Esophagus muscularis mucosa (tissue), 4 donors: ENCODE measurements around the gene SLC25A6. TPM values are rescaled to one million over a fixed set of nuclear protein-coding genes. Genes with fewer than 3 reads are reported as not detected.

Experiments
- DNase-seq: peaks from one replicate; pipeline ENCODE4 v3.0.0-alpha.2; 2017; ENCODE audit errors: extremely low spot score
- H3K27ac ChIP-seq, 4 donors: fragments of 200-600 bp; sonication (generic); replicated peaks in 1 of 4; 1 replicate in 3 of 4; 2 replicates in 1 of 4; pipeline ENCODE4 v1.5.1; 2016 to 2019; ENCODE audit warnings: mild to moderate bottlenecking in 1 of 4
- H3K27me3 ChIP-seq, 4 donors: fragments of 200-600 bp; sonication (generic); one replicate each; pipeline versions ENCODE4 v1.5.1 to v1.6.0; 2016 to 2019
- H3K36me3 ChIP-seq, 4 donors: fragments of 200-600 bp; sonication (generic); one replicate each; pipeline ENCODE4 v1.5.1; 2016 to 2019
- H3K4me1 ChIP-seq, 4 donors: fragments of 200-600 bp; sonication (generic); one replicate each; pipeline ENCODE4 v1.5.1; 2016 to 2019
- H3K4me3 ChIP-seq, 4 donors: fragments of 200-600 bp; sonication (generic); 1 replicate in 2 of 4; 2 replicates in 2 of 4; pipeline ENCODE4 v1.5.1; 2016 to 2019; ENCODE audit warnings: mild to moderate bottlenecking in 4 of 4, moderate library complexity in 1 of 4
- H3K9me3 ChIP-seq, 4 donors: fragments of 200-600 bp; sonication (generic); 1 replicate in 3 of 4; 2 replicates in 1 of 4; pipeline ENCODE4 v1.5.1; 2016 to 2019
- EP300 ChIP-seq: sonication (generic); formaldehyde crosslinking; IDR thresholded peaks from one replicate; pipeline ENCODE4 v1.6.1; 2017; ENCODE audit warnings: antibody characterized with exemption
- POLR2A ChIP-seq: fragments of 450-650 bp; IDR thresholded peaks from one replicate; pipeline ENCODE4 v1.6.1; 2017; ENCODE audit warnings: antibody characterized with exemption, moderate library complexity, mild to moderate bottlenecking, low read depth
- POLR2AphosphoS5 ChIP-seq, 2 donors: sonication (generic); formaldehyde crosslinking; IDR thresholded peaks; one replicate each; pipeline ENCODE4 v1.6.1; 2017; ENCODE audit warnings: antibody characterized with exemption in 2 of 2
- WGBS: methylation state at CpG from one replicate; pipeline ENCODE4 v1.1.5; 2018; 5-methylcytosine and 5-hydroxymethylcytosine counted together
- intact Hi-C: fragments of 100-400 bp; cut with DNase I; formaldehyde crosslinking; loops from one replicate; pipeline ENCODE4 v1.15.1; 2023
- total RNA-seq, 4 donors: library from RNA; depleted of rRNA; stranded (reverse); fragments of >200 nt; gene quantifications; one replicate each; pipeline versions ENCODE4 v1.1.0 to v1.2.1, GENCODE V29; 2016
- TF ChIP-seq, protein P1 (sequence below), 3 experiments: fragments of 200-600 bp in 2 of 3; fragments of 450-650 bp in 1 of 3; sonication (generic) in 2 of 3; IDR thresholded peaks; one replicate each; pipeline ENCODE4 v1.5.1; 2017 to 2019; ENCODE audit warnings: antibody characterized with exemption in 3 of 3, mild to moderate bottlenecking in 2 of 3, moderate library complexity in 1 of 3

The SLC25A6 gene
- total RNA-seq, 4 donors from 2014 or later, result 266 to 339 (median 313) TPM

- no peak for DNase-seq
- peak overlapping the region; percentile 91 to 100 (median 96) for H3K4me3 ChIP-seq
These were observed 609 bp upstream of the SLC25A6 start for GRCh38 chrX:1392376-1393068.

DNA sequence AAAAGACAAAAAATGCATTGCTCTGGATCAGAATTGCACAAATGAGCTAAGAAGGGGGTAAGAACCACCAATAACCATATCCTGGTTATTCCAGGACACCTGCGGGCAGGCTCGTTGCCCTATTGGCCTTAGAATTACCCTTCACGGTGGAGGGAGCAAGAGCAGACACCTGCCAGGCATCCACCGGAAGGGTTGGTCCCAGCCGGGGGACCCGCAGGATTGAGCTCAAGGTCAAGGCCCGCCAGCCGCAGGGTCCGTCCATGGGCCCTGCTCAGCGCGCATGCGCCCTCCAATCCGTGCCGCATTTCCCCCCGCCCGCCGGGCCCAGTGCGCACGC is 575 bp downstream of the SLC25A6 start:
- no peaks in the 10 kb centered on the region for H3K27me3 ChIP-seq
- H3K4me3 ChIP-seq, result peak overlapping the region; percentile 91 to 100 (median 96)
- H3K36me3 ChIP-seq, result peaks cover 37 to 58% (median 46%) of the 10 kb centered on the region in 4 donors
- H3K9me3 ChIP-seq, result no peaks in the 10 kb centered on the region
- TF ChIP-seq, protein P1, sequence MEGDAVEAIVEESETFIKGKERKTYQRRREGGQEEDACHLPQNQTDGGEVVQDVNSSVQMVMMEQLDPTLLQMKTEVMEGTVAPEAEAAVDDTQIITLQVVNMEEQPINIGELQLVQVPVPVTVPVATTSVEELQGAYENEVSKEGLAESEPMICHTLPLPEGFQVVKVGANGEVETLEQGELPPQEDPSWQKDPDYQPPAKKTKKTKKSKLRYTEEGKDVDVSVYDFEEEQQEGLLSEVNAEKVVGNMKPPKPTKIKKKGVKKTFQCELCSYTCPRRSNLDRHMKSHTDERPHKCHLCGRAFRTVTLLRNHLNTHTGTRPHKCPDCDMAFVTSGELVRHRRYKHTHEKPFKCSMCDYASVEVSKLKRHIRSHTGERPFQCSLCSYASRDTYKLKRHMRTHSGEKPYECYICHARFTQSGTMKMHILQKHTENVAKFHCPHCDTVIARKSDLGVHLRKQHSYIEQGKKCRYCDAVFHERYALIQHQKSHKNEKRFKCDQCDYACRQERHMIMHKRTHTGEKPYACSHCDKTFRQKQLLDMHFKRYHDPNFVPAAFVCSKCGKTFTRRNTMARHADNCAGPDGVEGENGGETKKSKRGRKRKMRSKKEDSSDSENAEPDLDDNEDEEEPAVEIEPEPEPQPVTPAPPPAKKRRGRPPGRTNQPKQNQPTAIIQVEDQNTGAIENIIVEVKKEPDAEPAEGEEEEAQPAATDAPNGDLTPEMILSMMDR (IDR thresholded peaks at IDR 0.05), result no peak
- no peak for TF ChIP-seq POLR2A
- TF ChIP-seq EP300, result no peak
- TF ChIP-seq POLR2AphosphoS5 (IDR thresholded peaks at IDR 0.05), result no peak
- H3K27ac ChIP-seq, result peak overlapping the region; percentile 96 to 100 (median 99)
- WGBS, result 0% methylated on average over 2 of the region's 19 CpGs
- peaks cover 43 to 73% (median 67%) of the 10 kb centered on the region in 4 donors for H3K4me1 ChIP-seq
- no peak for DNase-seq
- intact Hi-C loops, result loop anchor here (5.0 kb wide), 1 partner anchor 44 kb away; no protein-coding TSS in a partner anchor

More at GRCh38 chrX:1392376-1393068, 609 bp upstream of the SLC25A6 start:
- Histone ChIP-seq H3K9me3 (no peaks in the 10 kb centered on the region), H3K27ac (peak overlapping the region; percentile 96 to 100 (median 99)), H3K4me1 (peaks cover 37 to 61% (median 58%) of the 10 kb centered on the region in 4 donors), H3K27me3 (no peaks in the 10 kb centered on the region), H3K36me3 (peaks cover 25 to 52% (median 38%) of the 10 kb centered on the region in 4 donors)
- intact Hi-C loops, result loop anchor here (2.0 to 5.0 kb wide), 2 partner anchors 45 to 58 kb away; no protein-coding TSS in a partner anchor
- 0% methylated on average over 20 of the region's 76 CpGs for WGBS
- TF ChIP-seq POLR2A (peak; percentile 12), POLR2AphosphoS5 (IDR thresholded peaks at IDR 0.05) (no peak)

DNA sequence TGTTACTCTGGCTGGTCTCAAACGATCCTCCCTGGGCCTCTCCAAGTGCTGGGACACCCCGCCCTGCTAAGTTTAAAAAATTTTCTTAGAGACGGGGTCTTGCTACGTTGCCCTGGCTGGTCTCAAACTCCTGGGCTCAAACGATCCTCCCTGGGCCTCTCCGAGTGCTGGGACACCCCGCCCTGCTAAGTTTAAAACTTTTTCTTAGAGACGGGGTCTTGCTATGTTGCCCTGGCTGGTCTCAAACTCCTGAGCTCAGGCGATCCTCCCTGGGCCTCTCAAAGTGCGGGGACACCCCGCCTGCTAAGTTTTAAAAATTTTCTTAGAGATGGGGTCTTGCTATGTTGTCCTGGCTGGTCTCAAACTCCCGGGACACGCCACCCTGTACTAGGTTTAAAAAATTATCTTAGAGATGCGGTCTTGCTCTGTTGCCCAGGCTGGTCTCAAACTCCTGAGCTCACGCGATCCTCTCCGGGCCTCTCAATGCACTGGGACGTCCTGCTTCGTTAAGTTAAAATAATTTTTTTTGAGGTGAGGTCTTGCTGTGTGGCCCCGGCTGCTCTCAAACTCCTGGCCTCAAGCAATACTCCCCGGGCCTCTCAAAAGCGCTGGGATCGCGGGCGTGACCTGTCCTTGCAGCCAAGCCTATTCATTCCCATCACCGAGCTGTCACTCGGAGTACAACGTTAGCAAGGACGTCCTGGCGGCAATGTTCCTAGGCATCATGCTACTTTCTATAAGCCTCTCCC is 1.1 kb downstream of the SLC25A6 start:
- H3K4me1 ChIP-seq, result peaks cover 43 to 74% (median 67%) of the 10 kb centered on the region in 4 donors

DNA sequence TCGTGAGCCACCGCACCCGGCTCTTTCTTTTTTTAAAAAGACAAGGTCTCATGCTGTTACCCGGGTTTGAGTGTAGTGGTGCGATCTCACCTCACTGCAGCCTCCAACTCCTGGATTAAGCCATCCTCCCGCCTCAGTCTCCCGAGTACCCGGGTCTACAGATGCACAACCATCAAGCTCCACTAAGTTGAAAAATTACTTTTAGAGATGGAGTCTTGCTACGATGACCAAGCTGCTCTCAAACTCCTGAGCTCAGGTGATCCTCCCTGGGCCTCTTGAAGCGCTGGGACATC is 2.0 kb downstream of the SLC25A6 start:
- no peak for DNase-seq
- H3K4me3 ChIP-seq, result peak overlapping the region in 1 of 4 donors; percentile 91
- no peak overlapping the region for H3K27ac ChIP-seq
- H3K9me3 ChIP-seq, result no peaks in the 10 kb centered on the region
- no peaks in the 10 kb centered on the region for H3K27me3 ChIP-seq
- TF ChIP-seq POLR2A (no peak), POLR2AphosphoS5 (IDR thresholded peaks at IDR 0.05) (no peak), EP300 (no peak)
- TF ChIP-seq, protein P1 (IDR thresholded peaks at IDR 0.05), result no peak
- peaks cover 51 to 64% (median 60%) of the 10 kb centered on the region in 4 donors for H3K36me3 ChIP-seq
- intact Hi-C loops, result loop anchor here (5.0 kb wide), 1 partner anchor 43 kb away; no protein-coding TSS in a partner anchor
- peaks cover 43 to 70% (median 65%) of the 10 kb centered on the region in 4 donors for H3K4me1 ChIP-seq
- WGBS, result 88% methylated on average over 10 of the region's 10 CpGs

More for the DNA sequence above, 1.1 kb downstream of the SLC25A6 start:
- intact Hi-C loops, result loop anchor here (5.0 kb wide), 1 partner anchor 43 kb away; no protein-coding TSS in a partner anchor
- DNase-seq, result no peak
- 53% methylated on average over 29 of the region's 30 CpGs for WGBS
- TF ChIP-seq POLR2AphosphoS5 (IDR thresholded peaks at IDR 0.05) (no peak), POLR2A (no peak), EP300 (no peak)
- TF ChIP-seq, protein P1 (IDR thresholded peaks at IDR 0.05), result no peak
- peak overlapping the region; percentile 96 to 100 (median 99) for H3K27ac ChIP-seq
- peak overlapping the region; percentile 91 to 100 (median 96) for H3K4me3 ChIP-seq
- no peaks in the 10 kb centered on the region for H3K27me3 ChIP-seq
- peaks cover 42 to 59% (median 52%) of the 10 kb centered on the region in 4 donors for H3K36me3 ChIP-seq
- H3K9me3 ChIP-seq, result no peaks in the 10 kb centered on the region
